HG03064 (cell line): ENCODE data around the gene PRICKLE2.

ENCODE experiments used
- ATAC-seq: cut with Tn5 transposase; IDR thresholded peaks from one replicate; pipeline ENCODE4 v1.9.1; 2021; ENCODE audit warnings: low read depth; ENCODE audit not compliant: unreplicated experiment

PRICKLE2 gene

DNA sequence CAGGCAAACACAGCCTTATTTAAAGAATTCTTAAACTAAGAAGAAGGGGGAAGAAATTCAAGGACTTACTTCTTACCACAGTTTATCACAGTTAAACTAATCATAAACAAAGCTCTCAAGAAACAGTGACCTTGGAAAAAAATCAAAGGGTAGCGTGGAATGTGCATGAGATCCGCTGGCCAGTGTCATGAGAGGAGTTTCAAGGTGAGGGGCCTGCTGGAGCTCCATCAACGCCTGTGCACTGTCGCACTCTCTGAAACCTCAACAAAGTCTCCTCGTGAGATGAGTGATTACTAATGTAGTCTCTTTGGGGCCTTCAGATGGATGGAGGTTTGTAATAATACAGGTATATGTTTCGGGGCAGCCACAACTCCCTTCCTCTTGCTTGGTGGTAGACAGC is 28.4 kb upstream of the PRICKLE2 start:
- no peak for ATAC-seq

DNA sequence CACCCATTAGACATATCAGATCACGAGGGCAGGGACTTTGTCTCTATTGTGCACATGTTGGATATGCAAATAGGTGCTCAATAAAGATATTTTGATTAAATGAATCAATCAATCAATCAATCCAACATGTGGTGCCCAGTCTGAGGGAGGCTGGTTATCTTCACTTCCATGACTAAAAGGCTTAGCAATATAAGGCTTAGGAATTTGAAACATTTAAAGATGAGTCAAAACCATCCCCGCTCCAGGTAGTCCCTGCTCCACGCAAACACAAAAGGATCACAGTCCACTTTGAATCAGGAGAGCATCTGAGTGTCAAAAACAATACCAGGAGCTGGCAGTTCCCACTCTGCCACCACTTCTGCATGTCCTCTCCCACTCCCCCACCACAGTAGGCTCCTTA is 25.8 kb upstream of the PRICKLE2 start:
- ATAC-seq, result no peak

DNA sequence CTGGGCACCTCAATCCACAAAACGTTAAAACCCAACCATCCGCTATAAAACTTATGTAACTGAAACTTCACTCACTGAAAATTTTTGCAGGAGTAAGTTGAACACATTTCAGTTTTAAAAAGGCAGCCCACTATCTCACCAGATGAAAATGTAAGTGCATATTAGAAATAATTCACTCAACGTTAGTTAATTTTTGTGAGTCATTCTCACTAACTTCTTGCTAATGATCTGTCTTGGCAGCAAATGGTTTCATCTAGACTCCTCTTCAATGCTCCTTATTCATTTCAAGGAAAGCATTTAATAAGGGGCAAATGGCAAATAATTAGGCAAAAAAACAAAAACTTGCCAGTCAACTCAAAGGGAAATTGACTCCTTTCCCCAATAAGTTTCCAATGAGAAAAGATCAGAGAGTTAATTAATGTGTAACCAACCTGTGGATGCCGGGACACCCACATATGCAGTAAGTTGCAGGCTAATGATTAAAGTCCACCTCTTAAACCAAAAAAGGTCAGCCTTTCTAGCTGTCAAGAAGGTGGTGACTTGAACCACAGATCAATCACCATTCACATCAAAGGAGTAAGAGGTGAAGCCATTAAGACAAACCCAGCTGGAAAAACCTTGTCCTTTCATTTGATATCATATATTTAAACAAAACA is 22.9 kb upstream of the PRICKLE2 start:
- no peak for ATAC-seq

DNA sequence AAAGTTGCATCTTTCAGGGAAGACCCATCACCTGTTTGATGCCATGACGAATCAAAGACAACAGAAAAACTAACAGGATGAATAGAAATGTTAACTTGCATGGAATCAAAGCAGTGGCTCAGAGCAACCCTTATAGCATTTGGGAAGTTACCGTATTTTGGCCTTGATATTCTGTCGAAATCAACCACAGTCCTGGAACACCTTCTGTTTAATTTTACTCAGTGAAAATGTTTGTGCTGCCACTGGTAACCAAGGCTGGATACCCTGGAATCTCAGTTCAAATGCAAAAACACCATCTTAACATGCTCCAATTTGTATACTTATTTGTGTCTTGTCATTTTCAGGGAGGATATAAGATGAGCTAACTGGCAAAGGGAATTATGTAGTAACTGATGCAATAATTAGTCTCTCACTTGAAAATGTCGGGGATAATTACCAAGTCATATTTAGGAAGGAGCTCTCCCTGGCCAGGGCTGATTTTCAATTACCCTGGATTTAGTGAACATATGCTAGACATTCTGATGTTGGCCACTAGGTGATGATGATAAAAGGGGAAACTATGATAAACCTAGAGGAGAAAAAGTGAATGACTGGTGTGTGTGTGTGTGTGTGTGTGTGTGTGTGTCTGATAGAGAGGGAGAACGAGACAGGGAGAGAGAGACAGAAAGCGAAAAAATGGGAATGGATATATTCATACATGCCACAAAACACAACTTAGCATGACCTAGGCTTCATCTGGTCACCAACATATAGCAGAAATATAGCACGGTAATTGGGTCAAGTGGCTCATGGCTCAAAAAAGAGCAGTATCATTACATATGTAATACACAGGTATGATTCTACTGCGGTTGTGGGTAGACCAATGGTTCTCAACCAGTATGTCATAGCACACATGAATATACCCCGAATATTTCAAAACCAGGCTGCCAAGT is 19.0 kb upstream of the PRICKLE2 start:
- ATAC-seq, result no peak

DNA sequence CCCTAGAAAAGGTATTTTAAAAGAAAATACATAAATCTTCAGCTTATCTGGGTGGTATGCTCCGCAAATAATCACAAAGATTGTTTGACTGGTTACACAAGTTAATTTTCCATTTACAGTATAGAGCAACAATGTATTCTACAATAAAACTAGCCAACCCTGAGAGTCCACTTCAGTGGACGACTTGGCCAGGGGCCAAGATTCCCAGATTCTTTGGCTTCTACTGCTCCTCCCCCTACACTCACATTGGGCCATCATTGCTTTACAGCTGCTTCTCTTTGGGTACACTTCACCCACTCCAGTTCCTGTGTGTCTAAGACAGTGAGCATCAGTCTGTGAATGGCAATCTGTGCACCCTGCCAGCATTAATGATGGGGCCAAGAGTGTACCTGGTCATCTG is 17.2 kb upstream of the PRICKLE2 start:
- no peak for ATAC-seq

DNA sequence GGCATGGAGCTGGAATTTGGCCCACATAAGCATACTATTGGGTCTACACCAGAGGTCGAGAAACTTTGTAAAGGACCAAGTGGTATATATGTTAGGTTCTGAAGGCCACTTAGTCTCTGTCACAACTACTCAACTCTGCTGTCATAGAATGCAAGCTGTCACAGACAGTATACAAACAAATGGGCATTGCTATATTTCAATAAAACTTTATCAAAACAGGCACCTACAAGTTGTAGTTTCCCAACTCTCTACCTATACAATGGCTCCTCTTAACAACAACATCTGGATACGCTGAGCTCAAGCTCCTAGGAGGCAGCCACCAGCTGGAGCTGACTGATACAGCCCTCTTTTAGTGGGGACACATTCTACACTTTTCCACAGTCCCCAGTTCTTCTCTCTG is 15.7 kb upstream of the PRICKLE2 start:
- no peak for ATAC-seq

DNA sequence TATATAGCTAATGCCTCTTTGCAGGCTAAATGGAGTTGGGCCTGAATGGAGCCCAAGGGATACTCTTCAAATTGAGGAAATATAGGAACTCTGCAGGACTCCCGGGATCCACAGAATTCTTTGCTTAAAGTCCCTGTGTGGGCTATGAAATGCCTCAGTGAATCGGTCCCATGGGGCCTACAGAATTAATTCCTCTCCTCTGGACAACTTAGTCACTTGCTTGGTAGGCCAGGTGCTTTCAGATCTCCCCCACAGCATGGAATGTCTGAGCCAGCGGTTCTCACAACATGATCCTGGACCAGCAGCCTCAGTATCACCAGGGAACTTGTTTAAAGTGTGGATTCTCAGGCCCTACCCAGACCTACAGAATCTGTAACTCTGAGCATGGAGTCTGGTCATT is 15.1 kb upstream of the PRICKLE2 start:
- ATAC-seq, result no peak

DNA sequence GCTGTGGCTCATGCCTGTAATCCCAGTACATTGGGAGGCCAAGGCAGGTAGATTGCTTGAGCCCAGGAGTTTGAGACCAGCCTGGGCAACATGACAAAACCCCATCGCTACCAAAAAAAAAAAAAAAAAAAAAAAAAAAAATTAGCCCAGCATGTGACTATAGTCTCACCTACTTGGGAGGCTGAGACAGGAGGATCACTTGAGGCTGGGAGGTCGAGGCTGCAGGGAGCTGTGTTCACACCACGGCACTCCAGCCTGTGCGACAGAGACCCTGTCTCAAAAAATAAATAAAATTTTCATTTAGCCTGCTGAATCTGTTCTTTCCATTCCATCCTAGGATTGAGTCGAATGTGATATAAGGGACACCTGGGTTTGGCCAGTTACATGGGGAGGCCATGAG is 14.6 kb upstream of the PRICKLE2 start:
- ATAC-seq, result no peak

DNA sequence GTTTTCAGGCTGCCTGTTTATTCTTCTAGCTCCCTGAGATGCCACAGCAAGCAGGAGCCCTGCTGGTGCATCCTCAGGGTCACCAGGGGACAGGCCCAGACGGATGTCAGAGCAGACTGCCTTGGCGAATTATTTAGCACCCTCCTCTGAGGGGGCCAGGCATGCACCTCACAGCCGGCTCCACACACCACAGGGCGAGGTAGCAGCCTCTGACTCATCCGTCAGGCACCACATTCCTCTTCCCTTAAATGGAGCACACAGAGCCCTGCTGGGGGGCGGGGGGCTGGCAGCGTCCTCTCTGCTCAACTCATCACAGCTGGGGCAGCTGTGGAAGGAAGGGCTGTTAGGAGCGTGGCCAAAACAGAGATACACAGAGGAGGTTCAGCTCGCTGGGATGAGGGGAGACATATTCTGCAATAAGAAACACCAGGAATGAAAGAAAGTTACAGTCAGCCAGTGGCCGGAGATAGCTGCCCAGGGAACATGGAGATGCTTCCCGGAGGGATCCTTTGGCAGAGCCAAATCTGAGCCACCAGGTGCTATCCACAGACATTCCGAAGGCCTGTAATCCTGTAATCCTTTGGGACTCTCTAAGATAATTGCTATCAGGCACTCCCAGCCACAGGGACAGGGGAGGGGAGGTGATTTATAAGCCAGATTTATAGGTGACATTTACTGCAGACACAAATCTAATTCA is 13.9 kb upstream of the PRICKLE2 start:
- ATAC-seq, result no peak

DNA sequence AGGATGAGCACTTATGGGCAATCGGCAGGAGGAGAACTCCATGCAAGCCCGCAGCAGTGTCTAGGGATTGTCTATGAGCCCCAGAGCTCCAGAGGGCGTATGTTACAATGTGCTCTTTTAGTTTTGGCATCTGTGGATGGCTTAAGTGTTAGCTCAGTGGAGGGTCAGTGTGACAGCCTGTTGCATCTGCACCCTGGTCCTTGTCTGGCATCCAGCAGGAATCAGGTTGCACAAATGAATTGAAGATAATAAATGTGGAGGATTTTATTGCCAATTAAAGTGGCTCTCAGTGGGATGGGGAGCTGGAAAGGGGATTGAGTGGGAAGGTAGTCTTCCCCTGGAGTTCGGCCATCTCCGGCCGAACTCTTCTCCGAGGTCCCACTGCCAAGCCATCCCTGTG is 11.8 kb upstream of the PRICKLE2 start:
- ATAC-seq, result no peak

DNA sequence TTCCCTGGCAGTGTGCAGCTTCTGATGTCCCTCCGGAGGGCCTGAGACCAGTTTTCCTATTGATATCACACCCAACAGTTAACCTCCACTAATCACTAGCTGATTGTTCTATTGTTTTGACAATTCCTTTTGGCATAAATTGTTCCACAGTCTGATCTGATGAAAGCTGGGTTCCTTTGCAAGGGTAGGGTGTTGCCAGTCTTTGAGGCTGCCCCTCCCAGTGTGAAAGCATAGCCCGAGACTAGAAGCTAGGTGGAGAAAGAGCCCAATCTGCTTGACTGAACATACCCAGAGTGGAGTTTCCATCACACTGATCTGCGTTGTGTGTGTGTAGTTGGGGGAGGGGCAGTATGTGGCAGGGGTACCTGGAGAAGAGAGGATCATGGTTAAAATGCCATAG is 10.3 kb upstream of the PRICKLE2 start:
- no peak for ATAC-seq

DNA sequence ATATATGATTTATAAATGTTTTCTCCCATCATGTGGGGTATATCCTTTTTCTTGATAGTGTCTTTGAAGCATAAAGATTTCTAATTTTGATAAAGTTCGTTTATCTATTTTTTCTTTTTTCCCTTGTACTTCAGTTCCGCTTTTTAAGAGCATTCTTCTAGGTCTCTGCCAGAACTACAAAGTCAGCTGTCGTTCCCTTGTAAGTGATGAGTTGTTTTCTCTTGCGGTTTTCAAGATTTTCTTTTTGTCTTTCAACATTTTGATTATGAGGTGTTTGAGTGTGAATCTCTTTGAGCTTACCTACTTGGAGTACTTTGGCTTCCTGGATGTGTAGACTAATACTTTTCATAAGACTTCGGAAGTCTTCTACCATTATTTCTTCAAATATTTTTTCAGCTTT is 9.3 kb upstream of the PRICKLE2 start:
- ATAC-seq, result no peak

DNA sequence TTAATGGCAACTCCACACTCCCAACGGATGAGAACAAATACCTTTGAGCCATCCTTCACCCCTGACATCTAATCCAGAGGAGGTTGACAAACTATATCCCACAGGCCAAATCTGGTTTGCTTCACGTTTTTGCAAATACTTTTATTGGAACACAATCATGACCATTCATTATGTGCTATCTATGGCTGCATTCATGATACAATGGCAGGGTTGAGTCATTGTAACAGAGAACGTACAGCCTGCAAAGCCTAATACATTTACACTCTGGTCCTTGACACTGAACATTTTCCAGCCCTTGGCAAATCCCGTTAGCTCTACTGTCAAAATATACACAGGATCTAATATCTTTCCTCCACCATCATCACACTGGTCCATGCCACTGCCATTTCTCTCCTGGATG is 7.6 kb upstream of the PRICKLE2 start:
- ATAC-seq, result no peak

DNA sequence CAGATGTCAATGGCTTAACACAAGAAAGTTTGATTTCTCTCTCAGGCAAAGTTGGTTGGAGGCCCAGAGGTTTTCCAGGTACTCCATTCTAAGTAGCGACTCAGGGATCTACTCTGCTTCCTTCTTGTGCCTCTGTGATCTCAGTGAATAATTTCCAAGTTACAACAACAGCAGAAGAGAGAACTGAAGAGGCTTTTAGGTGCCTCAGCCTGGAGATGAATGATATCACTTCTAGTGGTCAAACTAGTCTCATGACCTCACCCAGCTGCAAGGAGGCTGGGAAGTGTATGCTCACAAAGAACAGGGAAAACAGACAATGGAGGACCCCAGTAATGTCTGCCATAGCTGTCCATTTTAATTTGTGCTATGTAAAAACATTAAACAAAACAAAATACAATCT is 4.6 kb upstream of the PRICKLE2 start:
- no peak for ATAC-seq

DNA sequence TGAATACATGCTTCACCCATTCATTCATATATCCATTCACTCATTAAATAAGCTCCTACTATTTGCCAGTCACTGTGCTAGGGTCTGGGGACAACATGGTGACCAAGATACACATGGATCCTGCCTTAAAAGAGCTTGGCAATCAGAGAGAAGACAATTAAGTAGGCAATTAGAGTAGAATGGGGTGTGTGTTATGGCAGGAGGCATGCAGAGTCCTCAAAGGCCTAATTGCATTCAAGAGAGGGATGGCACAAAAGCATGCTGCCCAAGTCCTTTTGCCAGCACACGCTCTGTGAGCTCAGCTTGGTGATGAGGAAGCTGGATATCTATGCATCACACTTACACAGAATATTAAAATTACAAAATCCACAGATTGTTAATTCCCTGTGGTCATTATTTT is 2.8 kb upstream of the PRICKLE2 start:
- ATAC-seq, result no peak

DNA sequence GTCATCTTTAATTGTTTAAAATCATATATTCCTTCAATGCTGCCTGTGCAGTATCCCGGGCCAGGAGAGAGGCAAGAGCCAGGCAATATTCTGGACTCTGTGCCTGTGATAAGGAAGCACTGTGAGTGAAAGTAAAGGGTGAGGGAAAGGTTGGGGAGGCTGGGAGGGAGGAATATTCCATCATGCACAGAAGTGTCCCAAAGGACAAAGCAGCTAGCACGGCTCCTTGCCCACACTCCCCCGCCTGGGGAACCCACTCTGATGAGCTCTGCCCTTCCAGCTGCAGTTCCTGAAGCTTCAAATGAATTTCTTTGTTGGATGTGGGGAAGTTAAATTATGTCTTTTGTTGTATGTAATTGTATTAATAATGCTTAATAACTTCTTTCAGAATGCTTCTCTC is 1.5 kb upstream of the PRICKLE2 start:
- no peak for ATAC-seq

DNA sequence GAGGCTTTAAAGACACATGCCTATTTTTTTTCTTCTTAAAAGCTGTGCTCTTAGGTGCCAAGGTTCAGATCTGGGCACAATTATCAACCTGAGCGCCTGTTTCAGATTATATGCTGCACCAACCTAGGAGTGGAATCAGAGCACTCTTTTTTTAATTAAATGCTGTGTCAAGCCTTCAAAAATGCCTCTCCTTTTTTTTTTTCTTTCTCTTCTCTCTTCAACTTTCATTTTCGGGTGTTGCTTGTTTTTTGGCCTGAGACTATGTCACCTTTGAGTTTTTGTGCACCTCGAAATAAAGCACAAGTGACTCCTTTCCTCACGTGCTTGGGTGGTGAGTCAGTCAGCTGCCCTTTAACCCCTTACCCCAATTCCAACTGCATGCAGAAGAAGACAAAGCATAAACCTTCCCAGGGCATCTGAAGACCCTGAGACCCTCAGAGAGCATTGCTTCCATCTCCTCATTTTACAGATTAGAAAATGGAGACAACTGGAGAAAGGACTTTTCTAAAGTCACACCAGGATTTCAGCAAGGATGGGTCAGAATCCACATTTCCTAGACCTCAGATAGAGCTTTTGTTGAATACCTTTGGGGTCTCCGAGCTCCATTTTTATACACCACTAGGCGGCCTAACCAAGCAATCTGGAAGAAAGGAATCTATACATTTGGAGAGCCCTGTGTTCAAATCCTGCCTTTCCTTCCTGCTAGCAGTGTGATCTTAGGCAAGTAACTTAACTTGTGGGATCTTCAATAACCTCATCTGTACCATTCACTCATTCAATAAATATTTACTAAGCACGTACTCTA is 631 bp upstream of the PRICKLE2 start:
- ATAC-seq, result peak; percentile 27

DNA sequence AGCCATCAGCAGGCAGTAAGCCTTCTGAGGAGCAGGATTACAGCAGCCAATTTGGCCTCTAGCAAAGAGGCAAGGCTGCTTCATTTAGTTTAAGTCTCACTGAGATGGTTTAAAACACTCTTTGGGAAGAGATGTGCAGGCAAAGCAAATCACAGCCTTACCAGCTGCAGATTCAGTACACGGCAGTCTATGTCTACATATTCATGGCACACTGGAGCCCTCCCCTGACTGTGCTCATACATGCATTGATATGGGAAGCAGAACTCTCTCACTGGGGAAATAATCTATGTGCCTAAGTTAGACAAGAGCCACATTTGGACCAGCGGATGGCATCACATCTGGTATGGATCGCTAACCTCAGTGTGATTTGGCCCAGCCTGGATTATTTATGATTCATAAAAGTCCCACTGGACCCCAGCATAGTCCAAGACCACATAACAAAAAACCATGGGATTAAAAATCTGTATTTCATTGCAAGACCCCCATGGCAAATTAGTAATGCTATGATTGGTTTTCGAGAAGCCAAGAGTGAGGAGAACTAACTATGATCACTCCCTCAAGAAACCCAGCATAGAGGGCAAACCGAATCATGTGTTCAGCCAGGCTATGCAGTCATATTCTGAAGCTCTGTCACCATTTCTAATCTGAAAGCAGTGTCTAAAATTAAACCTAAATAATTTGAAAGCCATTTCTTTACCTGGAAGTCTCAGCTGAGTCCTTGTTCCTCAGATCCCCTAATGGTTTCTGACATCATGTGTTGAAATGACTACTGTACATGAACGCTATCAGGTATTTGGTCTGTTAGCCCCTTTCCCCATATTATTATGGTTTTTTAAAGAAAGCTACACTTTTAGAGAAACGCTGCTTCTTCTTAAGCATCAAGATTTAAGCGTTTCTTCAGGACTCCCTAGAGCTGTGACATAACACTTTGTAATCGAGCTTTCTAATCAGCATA is 1.2 kb downstream of the PRICKLE2 start:
- no peak for ATAC-seq

DNA sequence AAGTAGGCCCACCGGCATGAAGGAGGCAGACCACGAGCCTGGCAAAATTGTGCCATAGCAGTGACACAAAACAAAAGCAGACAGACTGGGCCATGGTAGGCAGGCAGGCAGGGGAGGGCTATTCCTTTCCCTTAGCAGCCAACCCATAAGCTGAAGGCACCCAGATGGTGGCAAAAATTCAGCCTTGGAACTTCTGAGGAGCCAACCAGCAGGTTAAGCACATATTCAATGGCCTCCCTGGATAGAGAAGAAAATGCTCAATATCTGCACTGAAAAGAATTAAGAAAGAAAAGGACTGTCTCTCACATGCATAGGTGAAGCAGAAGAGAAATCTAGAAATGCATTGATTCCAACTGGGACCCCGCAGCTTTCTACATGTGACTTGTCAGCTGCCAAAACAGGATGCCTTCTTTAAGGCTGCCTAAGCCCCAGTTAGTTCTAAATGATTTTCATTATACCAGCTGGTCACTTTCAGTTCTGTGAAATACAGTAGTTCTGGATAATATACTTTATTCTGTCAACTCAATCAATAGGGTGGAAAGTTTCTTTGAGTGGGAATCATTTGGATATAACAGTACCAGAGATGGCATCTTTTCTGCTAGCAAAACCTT is 2.7 kb downstream of the PRICKLE2 start:
- no peak for ATAC-seq
